Caki2 (cell line): Measurements from ENCODE around the gene BPIFB6. TPM values are rescaled to one million over a fixed set of nuclear protein-coding genes. Genes with fewer than 3 reads are reported as not detected.

Source experiments
- DNase-seq: peaks from one replicate; pipeline ENCODE4 v3.0.0-alpha.2; 2015; ENCODE audit warnings: low read depth
- in situ Hi-C: cut with HindIII; loops from 2 replicates; pipeline ENCODE4 v1.10.0; 2016; ENCODE audit warnings: low sequenced_read_pairs, low pct_unique_long_range_greater_than_20kb, mixed read lengths
- total RNA-seq: library from RNA; depleted of rRNA; stranded (reverse); fragments of >200 nt; shearing (Covaris generic); gene quantifications from 2 replicates; pipeline ENCODE4 v1.2.3, GENCODE V29; 2014; ENCODE audit warnings: low replicate concordance; rRNA removed

Gene BPIFB6
- total RNA-seq, 1 experiment from 2014 or later: not detected

- in situ Hi-C loops: no loop called here
Measured at GRCh38 chr20:33093582-33093981, 62.1 kb downstream of the BPIFB6 start.

More at GRCh38 chr20:33093582-33093981, 62.1 kb downstream of the BPIFB6 start:
- DNase-seq: no peak

Other genes with a start within 250 kb of the BPIFB6 start
- 126 and 131 TPM in 2 replicates for gene MAPRE1, start 211.7 kb upstream of the BPIFB6 start, total RNA-seq
- gene EFCAB8, start 172.7 kb upstream of the BPIFB6 start, total RNA-seq: not detected in 2 replicates
- not detected in 2 replicates for gene SUN5, start 27.2 kb upstream of the BPIFB6 start, total RNA-seq
- gene BPIFB2, start 23.9 kb upstream of the BPIFB6 start, total RNA-seq: not detected in 2 replicates
- not detected in 2 replicates for gene BPIFB3, start 22.3 kb downstream of the BPIFB6 start, total RNA-seq
- gene BPIFB4, start 48.0 kb downstream of the BPIFB6 start, total RNA-seq: not detected in 2 replicates
- gene BPIFA2, start 136.5 kb downstream of the BPIFB6 start, total RNA-seq: not detected in 2 replicates
- not detected in 2 replicates for gene BPIFA3, start 185.7 kb downstream of the BPIFB6 start, total RNA-seq
- gene BPIFA1, start 204.3 kb downstream of the BPIFB6 start, total RNA-seq: not detected in 2 replicates